ENCODE measurements around the gene ANKDD1B.
A peak's percentile ranks its signal among the peaks of the same experiment; 100 is the strongest.
"Not testable (repeated sequence)": the region's sequence is repeated elsewhere in the genome, so short reads cannot be mapped to it uniquely, and the experiment has no call there.

The ANKDD1B gene

DNA sequence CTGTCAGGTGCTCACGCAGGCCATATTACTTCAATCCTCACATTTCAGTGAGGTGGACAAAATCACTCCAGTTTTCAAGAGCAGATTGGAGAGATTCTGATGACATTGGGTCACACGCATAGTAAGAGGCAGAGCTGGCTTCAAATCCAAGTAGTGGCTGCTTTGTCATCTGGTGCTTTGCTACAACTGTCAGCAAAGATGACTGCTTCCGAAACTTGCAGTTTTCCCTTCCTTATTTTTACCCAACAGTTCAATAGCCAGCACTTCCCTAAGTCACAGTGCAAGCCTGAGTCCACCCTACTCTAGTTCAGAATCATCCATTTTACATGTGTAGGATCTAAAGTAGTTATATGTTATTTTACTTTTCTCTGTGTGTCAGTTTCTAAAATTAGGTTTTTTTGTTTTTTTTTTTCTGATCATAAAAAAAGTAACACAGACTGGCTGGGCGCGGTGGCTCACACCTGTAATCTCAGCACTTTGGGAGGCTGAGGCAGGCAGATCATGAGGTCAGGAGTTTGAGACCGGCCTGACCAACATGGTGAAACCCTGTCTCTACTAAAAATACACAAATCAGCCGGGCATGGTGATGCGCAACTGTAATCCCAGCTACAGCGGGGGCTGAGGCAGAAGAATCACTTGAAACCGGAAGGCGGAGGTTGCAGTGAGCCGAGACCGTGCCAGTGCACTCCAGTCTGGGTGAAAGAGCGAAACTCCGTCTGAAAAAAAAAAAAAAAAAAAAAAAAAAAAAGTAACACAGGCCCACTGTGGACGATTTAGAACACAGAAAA lies 49.6 kb downstream of the ANKDD1B start:
- DNase-seq (ENCODE audit: low read depth), result no peak

- no peak for DNase-seq (ENCODE audit: low read depth)
Observed at GRCh38 chr5:75662061-75662460, 50.8 kb downstream of the ANKDD1B start.

GRCh38 chr5:75663579-75664284 lies 52.5 kb downstream of the ANKDD1B start:
- DNase-seq (ENCODE audit: low read depth), result no peak

GRCh38 chr5:75664979-75665378 lies 53.7 kb downstream of the ANKDD1B start:
- DNase-seq (ENCODE audit: low read depth), result no peak

- DNase-seq (ENCODE audit: low read depth), result no peak
Observed at GRCh38 chr5:75666801-75667200, 55.5 kb downstream of the ANKDD1B start.

- DNase-seq (ENCODE audit: low read depth), result no peak
Observed at GRCh38 chr5:75667586-75667985, 56.3 kb downstream of the ANKDD1B start.

- DNase-seq (ENCODE audit: low read depth), result no peak
Observed at GRCh38 chr5:75668445-75668844, 57.2 kb downstream of the ANKDD1B start.

DNA sequence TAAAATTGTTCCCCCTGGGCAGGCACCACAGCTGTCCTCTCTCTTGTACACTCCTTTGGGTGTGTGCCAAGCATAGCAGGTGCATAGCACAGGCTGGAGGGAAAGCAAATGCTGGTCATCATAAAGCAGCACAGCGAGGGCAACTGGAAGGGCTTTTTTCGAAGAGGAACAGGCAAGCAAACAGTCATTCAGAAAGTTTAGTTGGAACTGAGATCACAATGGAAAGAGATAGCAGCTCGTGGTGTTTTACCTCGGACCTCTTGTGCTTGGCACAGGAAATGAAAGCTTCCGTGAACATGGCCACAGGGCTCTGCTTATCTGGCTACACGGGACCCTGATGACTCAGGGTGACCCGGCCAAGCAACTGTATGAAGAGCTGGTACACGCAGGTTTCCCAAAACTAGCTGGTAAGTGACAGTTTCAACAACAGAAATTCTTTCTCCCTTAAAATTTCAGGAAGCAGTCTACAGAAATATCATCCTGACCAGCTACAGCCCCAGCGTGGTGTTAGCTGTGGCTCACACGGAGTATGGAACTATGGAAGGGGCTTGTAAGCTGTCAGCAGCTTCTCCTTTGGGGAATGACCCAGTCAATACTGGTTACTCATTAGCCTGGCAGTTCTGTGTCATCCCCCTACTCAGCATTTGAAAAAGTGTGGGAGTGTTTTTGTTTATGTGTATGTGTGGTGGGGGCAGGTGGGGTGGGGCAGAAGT lies 57.9 kb downstream of the ANKDD1B start:
- peak; percentile 17 for DNase-seq (ENCODE audit: low read depth)

DNA sequence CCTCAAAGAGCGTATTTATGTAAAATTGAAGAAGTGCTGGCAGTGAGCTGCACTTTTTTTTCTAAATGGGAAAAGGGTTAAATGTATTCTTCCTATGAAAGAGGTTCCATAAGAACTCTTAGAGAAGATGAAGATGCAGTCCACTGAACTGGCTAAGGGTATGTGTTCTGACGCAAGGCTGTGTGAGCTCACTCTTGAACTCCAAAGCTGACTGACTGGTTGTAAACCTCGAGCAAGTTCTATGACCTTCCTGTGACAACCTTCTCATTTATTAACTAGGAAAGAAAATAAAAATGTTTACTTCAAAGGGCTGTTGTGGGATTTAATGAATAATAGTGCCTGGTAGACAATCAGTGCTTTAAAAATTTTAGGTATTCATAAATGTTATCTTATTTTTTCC lies 59.3 kb downstream of the ANKDD1B start:
- DNase-seq (ENCODE audit: low read depth), result no peak

DNA sequence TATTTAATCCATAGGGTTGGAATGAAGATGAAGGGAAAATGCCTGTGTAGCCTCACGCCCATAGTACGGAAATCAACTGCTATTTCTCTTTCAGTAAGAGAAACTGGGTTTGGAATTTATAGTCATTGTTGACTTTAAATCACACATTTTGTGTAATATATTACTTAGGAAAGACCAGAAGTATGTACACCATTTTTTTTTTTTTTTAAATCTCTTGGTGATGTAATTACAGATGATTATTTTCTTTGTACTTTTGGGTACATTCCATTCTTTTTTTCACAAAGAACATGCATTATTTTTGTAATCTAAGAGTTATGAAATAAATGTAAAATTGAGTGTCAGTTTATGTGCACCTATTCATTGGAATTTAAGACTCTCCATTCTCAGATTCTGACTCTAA lies 60.3 kb downstream of the ANKDD1B start:
- DNase-seq (ENCODE audit: low read depth), result no peak

DNA sequence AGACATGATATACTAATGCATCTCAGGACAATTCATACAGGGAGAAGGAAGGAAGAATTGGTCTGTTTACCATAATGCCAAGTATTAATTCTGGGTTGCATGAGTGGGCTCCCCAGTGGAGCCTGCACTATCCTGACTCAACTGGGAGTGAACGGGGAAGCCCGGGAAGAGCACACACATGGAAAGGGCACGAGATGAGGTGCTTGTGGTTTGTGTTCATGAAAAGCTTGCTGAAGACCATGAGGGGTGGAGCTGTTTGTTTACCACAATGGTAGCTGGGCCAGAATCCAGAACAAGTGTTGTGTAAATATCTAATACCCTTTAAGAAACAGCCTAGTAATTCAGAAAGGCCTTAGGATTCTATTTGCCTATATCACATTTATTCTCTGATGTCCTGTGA lies 61.4 kb downstream of the ANKDD1B start:
- no peak for DNase-seq (ENCODE audit: low read depth)

DNA sequence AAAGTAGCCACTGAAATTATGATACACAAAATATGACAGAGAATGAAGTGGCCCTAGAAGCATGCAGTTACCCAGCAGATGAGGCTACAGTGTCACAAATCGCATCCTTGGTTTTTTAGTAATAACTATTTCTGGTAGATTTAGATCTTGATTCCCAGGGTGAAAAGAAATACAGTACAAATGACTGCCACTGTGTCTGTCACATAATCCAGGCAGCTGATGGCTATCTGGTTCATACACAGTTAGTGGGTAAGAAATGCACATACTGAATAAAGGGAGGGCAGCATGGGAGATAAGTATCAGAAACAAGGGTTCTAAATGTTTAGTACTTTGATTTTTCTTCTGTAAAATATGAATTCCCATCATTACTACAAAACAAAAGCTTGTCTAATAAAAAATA lies 64.5 kb downstream of the ANKDD1B start:
- no peak for DNase-seq (ENCODE audit: low read depth)

- DNase-seq (ENCODE audit: low read depth), result no peak
Observed at GRCh38 chr5:75677607-75678006, 66.4 kb downstream of the ANKDD1B start.

GRCh38 chr5:75678155-75678554 lies 66.9 kb downstream of the ANKDD1B start:
- DNase-seq (ENCODE audit: low read depth), result no peak

DNA sequence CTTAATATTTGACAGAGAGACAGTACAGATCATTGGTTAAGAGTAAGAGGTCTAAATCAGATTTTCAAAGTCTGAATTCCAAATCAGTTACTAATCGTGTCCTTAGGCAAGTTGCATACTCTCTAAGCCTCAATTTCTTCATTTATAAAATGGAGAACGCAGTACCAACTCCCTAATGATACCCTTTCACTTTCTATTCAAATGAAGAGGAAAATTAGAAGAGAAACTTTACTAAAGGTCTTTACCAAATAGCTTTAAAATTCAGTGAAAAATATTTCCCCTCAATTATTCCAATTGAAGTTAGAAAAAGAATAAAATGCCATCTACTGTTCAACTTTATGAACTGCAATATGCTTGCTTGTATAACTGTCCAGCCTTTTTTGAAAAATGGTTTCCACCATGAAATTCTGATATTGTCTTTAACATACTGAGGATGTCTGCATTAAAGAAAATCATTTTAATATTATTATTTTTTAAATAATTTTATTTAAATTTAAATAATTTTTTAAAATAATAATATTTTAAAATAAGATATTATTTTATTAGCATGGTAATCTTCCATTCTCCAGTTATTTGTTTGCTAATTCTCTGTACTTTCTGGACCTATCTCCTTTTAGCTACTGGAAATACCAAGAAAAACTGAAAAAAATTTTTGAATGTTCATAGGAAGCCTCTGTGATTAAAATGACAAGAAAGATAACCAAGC lies 70.0 kb downstream of the ANKDD1B start:
- no peak for DNase-seq (ENCODE audit: low read depth)

- DNase-seq (ENCODE audit: low read depth), result no peak
Observed at GRCh38 chr5:75685141-75685540, 73.9 kb downstream of the ANKDD1B start.

DNA sequence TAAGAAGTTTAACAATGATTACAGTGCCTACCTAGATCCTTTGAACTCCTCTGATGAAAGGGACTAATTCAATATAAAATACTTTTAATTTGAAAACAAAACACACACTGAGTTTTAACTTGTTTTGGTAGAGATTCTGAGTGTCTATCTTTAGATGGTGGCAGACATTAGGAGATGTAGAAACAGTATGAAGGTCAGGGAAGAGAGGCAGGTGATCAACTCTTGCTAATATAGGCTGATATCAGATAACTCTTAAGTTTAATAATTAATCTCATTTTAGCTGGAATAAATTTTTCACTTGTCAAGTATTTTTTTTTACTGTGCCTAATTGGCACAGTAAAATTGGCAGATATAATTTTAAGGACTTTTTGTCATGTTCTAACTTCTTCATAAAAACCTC lies 75.2 kb downstream of the ANKDD1B start:
- DNase-seq (ENCODE audit: low read depth), result no peak

DNA sequence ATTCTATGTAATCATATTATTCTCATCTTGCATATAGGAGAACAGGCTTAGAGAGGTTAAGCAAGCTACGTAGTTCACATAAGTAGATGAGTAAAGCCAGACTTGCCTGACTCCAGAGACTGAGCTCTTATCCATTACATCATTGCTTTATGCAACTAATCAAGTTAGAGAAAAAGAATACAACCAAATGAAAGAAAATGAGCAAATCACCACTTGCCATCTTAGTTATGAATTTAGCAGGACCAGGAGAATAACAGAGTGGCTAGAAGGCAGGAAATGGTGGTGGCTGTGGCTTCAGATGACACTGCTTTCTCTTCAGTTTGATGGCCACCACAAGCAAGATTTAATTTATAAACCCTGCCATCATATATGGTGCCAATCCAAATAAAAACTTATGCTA lies 79.4 kb downstream of the ANKDD1B start:
- no peak for DNase-seq (ENCODE audit: low read depth)

GRCh38 chr5:75694781-75695180 lies 83.5 kb downstream of the ANKDD1B start:
- no peak for DNase-seq (ENCODE audit: low read depth)

DNA sequence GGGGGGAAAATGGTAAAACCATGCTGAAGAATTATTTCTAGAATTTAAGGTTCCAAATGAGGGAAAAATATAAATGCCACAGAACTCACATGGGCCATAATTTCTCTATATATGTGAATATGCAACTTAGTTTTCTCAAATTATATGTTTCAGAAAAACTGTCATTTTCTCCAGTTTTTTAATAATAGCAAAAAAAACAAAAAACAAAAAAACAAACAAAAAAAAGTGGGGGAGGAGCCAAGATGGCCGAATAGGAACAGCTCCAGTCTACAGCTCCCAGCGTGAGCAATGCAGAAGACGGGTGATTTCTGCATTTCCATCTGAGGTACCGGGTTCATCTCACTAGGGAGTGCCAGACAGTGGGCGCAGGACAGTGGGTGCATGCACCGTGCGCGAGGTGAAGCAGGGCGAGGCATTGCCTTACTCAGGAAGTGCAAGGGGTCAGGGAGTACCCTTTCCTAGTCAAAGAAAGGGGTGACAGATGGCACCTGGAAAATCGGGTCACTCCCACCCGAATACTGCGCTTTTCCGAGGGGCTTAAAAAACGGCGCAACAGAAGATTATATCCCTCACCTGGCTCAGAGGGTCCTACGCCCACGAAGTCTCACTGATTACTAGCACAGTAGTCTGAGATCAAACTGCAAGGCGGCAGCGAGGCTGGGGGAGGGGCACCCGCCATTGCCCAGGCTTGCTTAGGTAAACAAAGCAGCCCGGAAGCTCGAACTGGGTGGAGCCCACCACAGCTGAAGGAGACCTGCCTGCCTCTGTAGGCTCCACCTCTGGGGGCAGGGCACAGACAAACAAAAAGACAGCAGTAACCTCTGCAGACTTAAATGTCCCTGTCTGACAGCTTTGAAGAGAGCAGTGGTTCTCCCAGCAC lies 84.5 kb downstream of the ANKDD1B start:
- not testable (repeated sequence) for DNase-seq (ENCODE audit: low read depth)

GRCh38 chr5:75701856-75702255 lies 90.6 kb downstream of the ANKDD1B start:
- DNase-seq (ENCODE audit: low read depth), result no peak
